AML-193 (cell line): ENCODE measurements around the gene HDGFL1.

Source experiments
- DNase-seq, 2 experiments: peaks; one replicate each; lab custom pipeline; 2025; lab: John Stamatoyannopoulos, UW

HDGFL1 gene

GRCh38 chr6:22569281-22570184, at the start of gene HDGFL1:
TSS of gene HDGFL1 (plus strand) at chr6:22569566. CDS start at chr6:22569576, 10 bp downstream.
- no peak for DNase-seq

GRCh38 chr6:22521035-22521434, 48.3 kb upstream of the HDGFL1 start:
- no peak for DNase-seq

GRCh38 chr6:22526736-22527135, 42.6 kb upstream of the HDGFL1 start:
- DNase-seq, result no peak

- DNase-seq, result no peak
Observed at GRCh38 chr6:22529866-22530265, 39.5 kb upstream of the HDGFL1 start.

- no peak for DNase-seq
Observed at GRCh38 chr6:22530506-22530905, 38.9 kb upstream of the HDGFL1 start.

GRCh38 chr6:22536122-22536521, 33.2 kb upstream of the HDGFL1 start:
- no peak for DNase-seq

GRCh38 chr6:22544476-22544875, 24.9 kb upstream of the HDGFL1 start:
- no peak for DNase-seq

GRCh38 chr6:22545051-22545450, 24.3 kb upstream of the HDGFL1 start:
- DNase-seq, result no peak

GRCh38 chr6:22546236-22546635, 23.1 kb upstream of the HDGFL1 start:
- DNase-seq, result no peak

GRCh38 chr6:22550971-22551670, 18.2 kb upstream of the HDGFL1 start:
- DNase-seq, result no peak

- DNase-seq, result no peak
Observed at GRCh38 chr6:22556266-22556665, 13.1 kb upstream of the HDGFL1 start.

GRCh38 chr6:22557007-22557406, 12.4 kb upstream of the HDGFL1 start:
- DNase-seq, result no peak

- no peak for DNase-seq
Observed at GRCh38 chr6:22558288-22558882, 11.0 kb upstream of the HDGFL1 start.

- no peak for DNase-seq
Observed at GRCh38 chr6:22568854-22569253, 512 bp upstream of the HDGFL1 start.

- DNase-seq, result no peak
Observed at GRCh38 chr6:22570185-22570551, 802 bp downstream of the HDGFL1 start.

GRCh38 chr6:22575190-22575589, 5.8 kb downstream of the HDGFL1 start:
- DNase-seq, result no peak

- no peak for DNase-seq
Observed at GRCh38 chr6:22579439-22579838, 10.1 kb downstream of the HDGFL1 start.

- DNase-seq, result no peak
Observed at GRCh38 chr6:22580337-22580736, 11.0 kb downstream of the HDGFL1 start.

- no peak for DNase-seq
Observed at GRCh38 chr6:22582417-22583205, 13.2 kb downstream of the HDGFL1 start.

- no peak for DNase-seq
Observed at GRCh38 chr6:22583230-22583629, 13.9 kb downstream of the HDGFL1 start.

- no peak for DNase-seq
Observed at GRCh38 chr6:22583927-22584326, 14.6 kb downstream of the HDGFL1 start.

- no peak for DNase-seq
Observed at GRCh38 chr6:22589118-22589517, 19.8 kb downstream of the HDGFL1 start.
